Gastrocnemius medialis (tissue), 4 donors: Measurements from ENCODE around the gene RBFA.
"Not testable (repeated sequence)": the region's sequence is repeated elsewhere in the genome, so short reads cannot be mapped to it uniquely, and the experiment has no call there.

Experiments used
- POLR2A ChIP-seq, 2 donors: fragments of 450-650 bp; IDR thresholded peaks; one replicate each; pipeline ENCODE4 v1.6.1; 2017; ENCODE audit warnings: antibody characterized with exemption in 2 of 2, mild to moderate bottlenecking in 2 of 2, moderate library complexity in 2 of 2
- TF ChIP-seq, protein P1 (sequence below), 5 experiments: fragments of 450-650 bp in 3 of 5; fragments of 200-600 bp in 2 of 5; sonication (generic) in 2 of 5; IDR thresholded peaks in 4 of 5; conservative IDR thresholded peaks in 1 of 5; 1 replicate in 4 of 5; 2 replicates in 1 of 5; pipeline ENCODE4 v1.5.1; 2016 to 2019; ENCODE audit warnings: antibody characterized with exemption in 5 of 5, mild to moderate bottlenecking in 3 of 5, moderate library complexity in 3 of 5

DNA sequence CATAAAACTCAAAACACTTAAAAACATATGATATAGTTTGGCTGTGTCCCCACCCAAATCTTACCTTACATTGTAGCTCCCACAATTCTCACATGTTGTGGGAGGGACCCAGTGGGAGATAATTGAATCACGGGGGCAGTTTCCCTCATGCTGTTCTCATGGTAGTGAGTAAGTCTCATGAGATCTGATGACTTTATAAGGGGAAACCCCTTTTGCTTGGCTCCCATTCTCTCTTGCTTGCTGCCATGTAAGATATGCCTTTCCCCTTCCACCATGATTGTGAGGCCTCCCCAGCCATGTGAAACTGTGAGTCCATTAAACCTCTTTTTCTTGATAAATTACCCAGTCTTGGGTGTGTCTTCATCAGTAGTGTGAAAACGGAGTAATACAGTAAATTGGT is 34.5 kb upstream of the RBFA start:
- TF ChIP-seq, protein P1, sequence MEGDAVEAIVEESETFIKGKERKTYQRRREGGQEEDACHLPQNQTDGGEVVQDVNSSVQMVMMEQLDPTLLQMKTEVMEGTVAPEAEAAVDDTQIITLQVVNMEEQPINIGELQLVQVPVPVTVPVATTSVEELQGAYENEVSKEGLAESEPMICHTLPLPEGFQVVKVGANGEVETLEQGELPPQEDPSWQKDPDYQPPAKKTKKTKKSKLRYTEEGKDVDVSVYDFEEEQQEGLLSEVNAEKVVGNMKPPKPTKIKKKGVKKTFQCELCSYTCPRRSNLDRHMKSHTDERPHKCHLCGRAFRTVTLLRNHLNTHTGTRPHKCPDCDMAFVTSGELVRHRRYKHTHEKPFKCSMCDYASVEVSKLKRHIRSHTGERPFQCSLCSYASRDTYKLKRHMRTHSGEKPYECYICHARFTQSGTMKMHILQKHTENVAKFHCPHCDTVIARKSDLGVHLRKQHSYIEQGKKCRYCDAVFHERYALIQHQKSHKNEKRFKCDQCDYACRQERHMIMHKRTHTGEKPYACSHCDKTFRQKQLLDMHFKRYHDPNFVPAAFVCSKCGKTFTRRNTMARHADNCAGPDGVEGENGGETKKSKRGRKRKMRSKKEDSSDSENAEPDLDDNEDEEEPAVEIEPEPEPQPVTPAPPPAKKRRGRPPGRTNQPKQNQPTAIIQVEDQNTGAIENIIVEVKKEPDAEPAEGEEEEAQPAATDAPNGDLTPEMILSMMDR (IDR thresholded peaks at IDR 0.05 in 4 of 5, conservative IDR thresholded peaks at IDR 0.05 in 1 of 5): not testable (repeated sequence)
- not testable (repeated sequence) for TF ChIP-seq POLR2A (IDR thresholded peaks at IDR 0.05)
